SW 1271 (cell line): Measurements from ENCODE around the gene OR8A1.

Experiments used
- DNase-seq, 2 experiments: peaks; one replicate each; lab custom pipeline; 2025; lab: John Stamatoyannopoulos, UW

The OR8A1 gene

GRCh38 chr11:124569697-124570096, at the start of gene OR8A1:
OR8A1 (plus strand) TSS chr11:124569997; CDS start chr11:124570120, 123 bp downstream.
- no peak for DNase-seq

- no peak for DNase-seq
These were observed 49.3 kb upstream of the OR8A1 start for GRCh38 chr11:124520550-124520854.

- no peak for DNase-seq
These were observed 36.2 kb upstream of the OR8A1 start for GRCh38 chr11:124533626-124534025.

GRCh38 chr11:124534051-124534450, 35.7 kb upstream of the OR8A1 start:
- DNase-seq: no peak

GRCh38 chr11:124535552-124536232, 34.1 kb upstream of the OR8A1 start:
- DNase-seq: no peak

GRCh38 chr11:124536520-124536919, 33.3 kb upstream of the OR8A1 start:
- DNase-seq: no peak

GRCh38 chr11:124538019-124538418, 31.8 kb upstream of the OR8A1 start:
- DNase-seq: no peak

- DNase-seq: no peak
These were observed 28.6 kb upstream of the OR8A1 start for GRCh38 chr11:124541204-124541603.

GRCh38 chr11:124543145-124543544, 26.7 kb upstream of the OR8A1 start:
- DNase-seq: no peak

- no peak for DNase-seq
These were observed 26.2 kb upstream of the OR8A1 start, which contains the start of gene OR8B12 for GRCh38 chr11:124543554-124543953. OR8B12 (minus strand) TSS chr11:124543654; CDS start chr11:124543654, 0 bp downstream.

- no peak for DNase-seq
These were observed 18.6 kb upstream of the OR8A1 start for GRCh38 chr11:124551189-124551588.

GRCh38 chr11:124551987-124552386, 17.8 kb upstream of the OR8A1 start:
- DNase-seq: no peak

GRCh38 chr11:124556828-124557227, 13.0 kb upstream of the OR8A1 start:
- DNase-seq: no peak

GRCh38 chr11:124570160-124570559, 363 bp downstream of the OR8A1 start:
- no peak for DNase-seq

GRCh38 chr11:124577716-124578427, 8.1 kb downstream of the OR8A1 start:
- no peak for DNase-seq

GRCh38 chr11:124578761-124579160, 9.0 kb downstream of the OR8A1 start:
- no peak for DNase-seq

GRCh38 chr11:124581817-124582216, 12.0 kb downstream of the OR8A1 start:
- no peak for DNase-seq

- DNase-seq: no peak
These were observed 12.8 kb downstream of the OR8A1 start for GRCh38 chr11:124582565-124582964.

GRCh38 chr11:124583781-124584180, 14.0 kb downstream of the OR8A1 start:
- DNase-seq: no peak

- DNase-seq: no peak
These were observed 15.0 kb downstream of the OR8A1 start for GRCh38 chr11:124584681-124585372.

GRCh38 chr11:124586238-124586860, 16.6 kb downstream of the OR8A1 start:
- DNase-seq: peak; percentile 9 to 58

- DNase-seq: no peak
These were observed 21.6 kb downstream of the OR8A1 start for GRCh38 chr11:124591430-124591829.

GRCh38 chr11:124592627-124593026, 22.8 kb downstream of the OR8A1 start:
- DNase-seq: no peak
